Measurements from ENCODE around the gene XKR8. TPM values are rescaled to one million over a fixed set of nuclear protein-coding genes. Genes with fewer than 3 reads are reported as not detected.

Gene XKR8
- total and polyA plus RNA-seq, 2 of the 13 experiments (the other 11 are each of a cell fraction or from before 2014, with no cell fraction given), result 5.4 to 6.3 TPM

DNA sequence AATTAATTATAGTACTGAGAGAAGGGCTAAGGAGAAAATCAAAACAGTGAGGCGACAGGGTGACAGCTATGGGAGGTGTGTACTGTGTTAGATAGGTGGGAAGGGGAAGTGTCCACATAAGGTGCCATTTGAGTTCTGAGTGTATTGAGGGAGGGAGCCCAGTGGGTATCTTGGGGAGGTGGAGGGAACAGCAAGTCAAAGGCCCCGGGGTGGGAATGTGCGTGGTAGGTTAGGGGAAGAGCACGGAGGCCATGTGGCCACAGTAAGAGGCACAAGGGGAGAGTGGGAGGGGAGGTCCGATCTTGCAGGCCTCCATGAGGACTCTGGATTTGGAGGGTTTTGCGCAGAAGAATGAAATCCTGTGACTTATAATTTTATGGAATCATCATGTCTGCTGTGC, 3.0 kb upstream of the XKR8 start:
- CTCF ChIA-PET (ENCODE audit: low intra/inter-chr PET ratio, low total read pairs), result no interaction called here
- H3K79me2 ChIP-seq (ENCODE audit: insufficient read depth, low read length), result no peaks in the 10 kb centered on the region
- H3K36me3 ChIP-seq (replicated peaks in 1 of 2; ENCODE audit: control insufficient read depth in 1 of 2, insufficient read depth in 2 of 2, low read length in 2 of 2), result no peaks in the 10 kb centered on the region
- in situ Hi-C loops (cut with HindIII; ENCODE audit: extremely low pct_ligation_motif_present, low pct_unique_long_range_greater_than_20kb) (no loop called here), intact Hi-C loops (cut with micrococcal nuclease; ENCODE audit: unreplicated experiment) (no loop called here)
- no peak for FAIRE-seq
- DNase-seq (ENCODE audit: low spot score), result no peak
- BruUV-seq (replicated peaks), result no TSS peak
- H3K27ac ChIP-seq (ENCODE audit: extremely low read length, insufficient read depth, low read length), result no peak overlapping the region
- H3K9ac ChIP-seq (ENCODE audit: insufficient read depth, low read depth, low read length), result no peak overlapping the region
- H3K9me3 ChIP-seq (ENCODE audit: low read length), result no peaks in the 10 kb centered on the region
- no peak overlapping the region for H3K4me3 ChIP-seq (replicated peaks in 1 of 3; ENCODE audit: insufficient read depth in 1 of 3, low read depth in 2 of 3, low read length in 3 of 3)
- no peaks in the 10 kb centered on the region for H4K20me1 ChIP-seq (ENCODE audit: insufficient read depth, low read length)
- peaks cover 33% of the 10 kb centered on the region for H3K4me1 ChIP-seq (ENCODE audit: insufficient read depth, low read length)
- no peak for ATAC-seq
- no peaks in the 10 kb centered on the region; a peak in 1 of 5 replicates for H3K27me3 ChIP-seq (ENCODE audit: control insufficient read depth in 1 of 2, insufficient read depth in 2 of 2, low read length in 2 of 2)
- no peak overlapping the region for H2AFZ ChIP-seq (ENCODE audit: low read length)
- POLR2A ChIA-PET, result no interaction called here
- 81% methylated on average over 6 of the region's 6 CpGs for WGBS (ENCODE audit: low lambda C conversion rate)
- H3K4me2 ChIP-seq (ENCODE audit: low read depth, low read length), result no peak overlapping the region
- TF ChIP-seq SP4 (CRISPR knock-in tag; IDR thresholded peaks at IDR 0.05), result no peak
- TF ChIP-seq ZNF431 (CRISPR knock-in tag; IDR thresholded peaks at IDR 0.05; ENCODE audit: borderline replicate concordance, low read depth), result no peak
- no peak for TF ChIP-seq ZNF570 (CRISPR knock-in tag; IDR thresholded peaks at IDR 0.05; ENCODE audit: borderline replicate concordance)
- TF ChIP-seq, protein P1, sequence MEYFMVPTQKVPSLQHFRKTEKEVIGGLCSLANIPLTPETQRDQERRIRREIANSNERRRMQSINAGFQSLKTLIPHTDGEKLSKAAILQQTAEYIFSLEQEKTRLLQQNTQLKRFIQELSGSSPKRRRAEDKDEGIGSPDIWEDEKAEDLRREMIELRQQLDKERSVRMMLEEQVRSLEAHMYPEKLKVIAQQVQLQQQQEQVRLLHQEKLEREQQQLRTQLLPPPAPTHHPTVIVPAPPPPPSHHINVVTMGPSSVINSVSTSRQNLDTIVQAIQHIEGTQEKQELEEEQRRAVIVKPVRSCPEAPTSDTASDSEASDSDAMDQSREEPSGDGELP (IDR thresholded peaks at IDR 0.05; ENCODE audit: borderline replicate concordance, low read depth), result no peak
- TF ChIP-seq MEIS1 (CRISPR knock-in tag; IDR thresholded peaks at IDR 0.05; ENCODE audit: borderline replicate concordance), result no peak
- TF ChIP-seq IRX3 (CRISPR knock-in tag; IDR thresholded peaks at IDR 0.05; ENCODE audit: borderline replicate concordance, low read depth), result no peak

DNA sequence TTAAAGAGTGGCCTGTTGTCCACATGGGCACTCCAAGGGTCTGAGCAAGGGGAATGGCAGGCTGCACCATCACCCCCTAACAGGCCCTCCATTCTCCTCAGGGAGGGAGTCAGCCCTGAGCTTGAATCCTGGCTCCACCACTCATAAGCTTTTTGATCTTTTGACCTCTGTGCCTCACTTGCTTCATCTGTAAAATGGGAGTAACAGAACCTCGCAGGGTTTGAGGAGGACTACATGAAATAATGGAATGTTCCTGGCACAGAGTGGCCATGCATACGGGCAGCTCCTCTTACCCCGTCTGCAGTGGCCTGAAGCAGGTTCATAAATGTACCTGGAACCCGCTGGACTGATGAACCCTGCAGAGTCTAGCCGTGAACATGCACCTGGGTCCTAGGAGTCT, 2.1 kb upstream of the XKR8 start:
- intact Hi-C loops (cut with micrococcal nuclease; ENCODE audit: unreplicated experiment), result no loop called here
- no peak for FAIRE-seq
- Histone ChIP-seq H3K9ac (ENCODE audit: insufficient read depth, low read depth, low read length) (no peak overlapping the region), H3K4me1 (ENCODE audit: insufficient read depth, low read length) (peaks cover 33% of the 10 kb centered on the region), H3K36me3 (replicated peaks in 1 of 2; ENCODE audit: control insufficient read depth in 1 of 2, insufficient read depth in 2 of 2, low read length in 2 of 2) (no peaks in the 10 kb centered on the region), H4K20me1 (ENCODE audit: insufficient read depth, low read length) (no peaks in the 10 kb centered on the region), H3K79me2 (ENCODE audit: insufficient read depth, low read length) (no peaks in the 10 kb centered on the region), H3K4me2 (ENCODE audit: low read depth, low read length) (no peak overlapping the region), H3K9me3 (ENCODE audit: low read length) (no peaks in the 10 kb centered on the region), H2AFZ (ENCODE audit: low read length) (no peak overlapping the region), H3K4me3 (replicated peaks in 1 of 3; ENCODE audit: insufficient read depth in 1 of 3, low read depth in 2 of 3, low read length in 3 of 3) (no peak overlapping the region), H3K27ac (ENCODE audit: extremely low read length, insufficient read depth, low read length) (no peak overlapping the region), H3K27me3 (ENCODE audit: control insufficient read depth in 1 of 2, insufficient read depth in 2 of 2, low read length in 2 of 2) (no peaks in the 10 kb centered on the region; a peak in 1 of 5 replicates)
- in situ Hi-C loops (cut with HindIII; ENCODE audit: extremely low pct_ligation_motif_present, low pct_unique_long_range_greater_than_20kb), result no loop called here
- WGBS (ENCODE audit: low lambda C conversion rate), result 44% methylated on average over 5 of the region's 5 CpGs
- ChIA-PET CTCF (ENCODE audit: low intra/inter-chr PET ratio, low total read pairs) (no interaction called here), POLR2A (no interaction called here)
- DNase-seq (ENCODE audit: low spot score), result no peak
- BruUV-seq (replicated peaks), result no TSS peak
- ATAC-seq, result no peak
- no peak for TF ChIP-seq ZMYM2 (CRISPR knock-in tag; IDR thresholded peaks at IDR 0.05)
- TF ChIP-seq TCF12 (IDR thresholded peaks at IDR 0.05), result no peak
- TF ChIP-seq TCF12 (CRISPR knock-in tag; IDR thresholded peaks at IDR 0.05), result no peak
- TF ChIP-seq NR2F1 (CRISPR knock-in tag; IDR thresholded peaks at IDR 0.05), result peak in 1 of 2 experiments; percentile 30; a peak in 1 of 4 replicates
- TF ChIP-seq BRCA1 (CRISPR knock-in tag; IDR thresholded peaks at IDR 0.05), result no peak
- TF ChIP-seq ZNF629 (CRISPR knock-in tag; conservative IDR thresholded peaks at IDR 0.05), result peak; percentile 89
- TF ChIP-seq, protein P2, sequence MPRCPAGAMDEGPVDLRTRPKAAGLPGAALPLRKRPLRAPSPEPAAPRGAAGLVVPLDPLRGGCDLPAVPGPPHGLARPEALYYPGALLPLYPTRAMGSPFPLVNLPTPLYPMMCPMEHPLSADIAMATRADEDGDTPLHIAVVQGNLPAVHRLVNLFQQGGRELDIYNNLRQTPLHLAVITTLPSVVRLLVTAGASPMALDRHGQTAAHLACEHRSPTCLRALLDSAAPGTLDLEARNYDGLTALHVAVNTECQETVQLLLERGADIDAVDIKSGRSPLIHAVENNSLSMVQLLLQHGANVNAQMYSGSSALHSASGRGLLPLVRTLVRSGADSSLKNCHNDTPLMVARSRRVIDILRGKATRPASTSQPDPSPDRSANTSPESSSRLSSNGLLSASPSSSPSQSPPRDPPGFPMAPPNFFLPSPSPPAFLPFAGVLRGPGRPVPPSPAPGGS (CRISPR knock-in tag; IDR thresholded peaks at IDR 0.05), result no peak
- TF ChIP-seq ZNF556 (CRISPR knock-in tag; IDR thresholded peaks at IDR 0.05; ENCODE audit: borderline replicate concordance), result no peak
- TF ChIP-seq FOXJ3 (CRISPR knock-in tag; IDR thresholded peaks at IDR 0.05; ENCODE audit: borderline replicate concordance), result no peak
- TF ChIP-seq EP300 (IDR thresholded peaks at IDR 0.05; ENCODE audit: low read depth in 2 of 2, low read length in 2 of 2), result no peak
- no peak for TF ChIP-seq EP300 (CRISPR knock-in tag; IDR thresholded peaks at IDR 0.05; ENCODE audit: borderline replicate concordance)
- TF ChIP-seq CHD4 (IDR thresholded peaks at IDR 0.05; ENCODE audit: borderline replicate concordance, low read length), result peak; percentile 49; the same call in 1 of the 2 replicates

All from HepG2 (cell line).